GM19372 (cell line): ENCODE data around the gene AADACL4.
"Not testable (repeated sequence)": the region's sequence is repeated elsewhere in the genome, so short reads cannot be mapped to it uniquely, and the experiment has no call there.

Experiments
- ATAC-seq: cut with Tn5 transposase; IDR thresholded peaks from one replicate; pipeline ENCODE4 v1.9.1; 2021; ENCODE audit warnings: mild to moderate bottlenecking, low read depth, moderate library complexity; ENCODE audit not compliant: unreplicated experiment

The AADACL4 gene

DNA sequence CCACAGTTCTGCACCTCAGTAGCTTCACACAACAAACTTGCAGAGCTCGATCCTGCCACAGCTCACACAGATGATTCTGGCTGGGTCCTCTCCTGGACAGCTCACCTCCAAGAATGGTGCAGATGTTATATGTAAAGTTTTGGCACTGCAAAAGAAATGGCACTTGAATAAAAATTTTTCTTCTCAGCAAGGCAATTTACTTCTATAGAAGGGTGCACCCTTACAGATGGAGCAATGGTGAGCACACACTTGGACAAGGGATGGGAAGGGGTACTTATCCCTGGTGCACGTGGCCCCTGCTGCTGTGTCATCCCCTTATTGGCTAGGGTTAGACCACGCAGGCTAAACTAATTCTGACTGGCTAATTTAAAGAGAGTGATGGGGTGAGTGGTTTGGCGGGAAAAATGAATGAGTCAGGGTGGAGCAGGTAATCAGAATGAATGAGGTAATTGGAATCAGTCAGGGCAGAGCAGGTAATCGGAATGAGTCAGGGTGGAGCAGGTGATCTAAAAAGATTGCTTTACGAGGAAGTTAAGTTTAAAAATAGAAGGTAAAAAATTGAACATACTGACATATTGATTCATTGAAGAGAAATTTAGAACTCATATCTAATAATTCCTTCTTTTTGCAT lies 60.1 kb downstream of the AADACL4 start:
- ATAC-seq = no peak

DNA sequence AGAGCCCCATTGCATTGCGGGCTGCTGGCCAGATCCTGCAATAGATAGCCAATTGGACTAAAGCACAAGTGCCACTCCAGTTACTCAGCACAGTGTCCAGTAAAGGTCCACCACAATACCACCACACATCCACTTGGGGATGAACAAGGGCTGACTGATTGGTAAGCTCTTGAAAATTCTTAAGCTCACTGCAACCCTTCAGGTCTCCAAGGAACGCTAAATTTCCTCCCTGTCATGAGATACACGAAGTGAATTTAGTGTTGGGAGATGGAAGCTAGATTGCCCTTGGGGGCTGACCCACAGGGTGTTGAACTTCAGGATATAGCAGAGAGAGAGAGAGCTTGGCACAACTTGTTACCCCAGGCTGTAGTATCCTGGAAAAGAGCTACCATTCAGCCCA lies 62.2 kb downstream of the AADACL4 start:
- ATAC-seq = no peak

DNA sequence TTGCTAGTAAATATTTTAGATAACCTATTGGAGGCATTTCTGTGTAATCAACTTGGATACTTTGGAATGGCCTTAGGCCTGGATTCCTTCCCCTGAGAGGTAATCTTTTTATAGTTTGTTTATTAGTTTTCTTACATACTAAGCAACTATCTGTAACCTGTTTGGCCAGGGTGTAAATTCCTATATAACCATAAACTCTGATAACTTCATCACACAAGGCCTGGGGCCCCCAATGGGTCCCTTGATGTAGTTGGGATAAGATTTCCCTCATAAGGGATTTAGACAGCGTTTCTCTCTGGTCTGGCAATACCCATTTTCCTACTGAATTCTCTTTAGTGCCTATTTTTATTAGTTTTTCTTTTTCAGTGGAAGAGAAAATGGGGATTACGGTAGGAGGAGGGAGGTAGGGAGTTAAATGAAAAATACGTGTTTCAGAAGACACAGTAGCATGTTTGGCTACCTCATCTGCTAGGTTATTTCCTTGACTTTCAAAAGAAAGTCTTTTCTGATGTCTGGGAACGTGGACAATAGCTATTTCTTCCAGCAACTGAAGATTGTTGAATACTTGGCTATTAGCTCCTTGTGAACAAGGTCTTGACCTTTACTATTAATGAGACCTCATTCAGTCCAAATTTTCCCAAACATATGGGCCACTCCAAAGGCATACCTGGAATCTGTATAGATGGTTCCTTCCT lies 64.7 kb downstream of the AADACL4 start:
- ATAC-seq = no peak

- ATAC-seq = no peak
Measured at GRCh38 chr1:12709091-12709491, 65.2 kb downstream of the AADACL4 start.

GRCh38 chr1:12709696-12710095 lies 65.8 kb downstream of the AADACL4 start:
- no peak for ATAC-seq

- no peak for ATAC-seq
Measured at GRCh38 chr1:12711536-12711935, 67.7 kb downstream of the AADACL4 start.

DNA sequence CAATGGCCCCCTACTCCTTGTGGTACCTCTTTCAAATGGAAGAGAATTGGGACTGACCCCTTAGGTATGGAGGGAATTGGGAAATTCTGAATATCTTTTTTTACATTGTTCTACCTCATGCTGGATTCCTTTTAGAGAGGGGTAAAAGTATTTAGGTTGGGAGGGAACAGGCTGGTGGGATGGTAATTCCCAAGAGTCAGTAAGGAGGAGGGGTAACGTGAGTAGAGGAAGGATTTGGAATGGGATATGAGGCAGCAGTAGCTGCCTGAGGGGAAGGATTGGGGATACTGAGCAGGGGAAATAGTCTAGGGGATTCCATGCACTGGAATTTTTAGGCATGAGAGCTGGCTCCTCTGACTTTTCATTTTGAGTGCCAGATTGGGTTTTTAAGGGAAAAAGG lies 68.2 kb downstream of the AADACL4 start:
- no peak for ATAC-seq

GRCh38 chr1:12712929-12713328 lies 69.0 kb downstream of the AADACL4 start:
- ATAC-seq = no peak

- ATAC-seq = not testable (repeated sequence)
Measured at GRCh38 chr1:12713651-12714050, 69.8 kb downstream of the AADACL4 start.

GRCh38 chr1:12714710-12715475 lies 71.0 kb downstream of the AADACL4 start:
- no peak for ATAC-seq

DNA sequence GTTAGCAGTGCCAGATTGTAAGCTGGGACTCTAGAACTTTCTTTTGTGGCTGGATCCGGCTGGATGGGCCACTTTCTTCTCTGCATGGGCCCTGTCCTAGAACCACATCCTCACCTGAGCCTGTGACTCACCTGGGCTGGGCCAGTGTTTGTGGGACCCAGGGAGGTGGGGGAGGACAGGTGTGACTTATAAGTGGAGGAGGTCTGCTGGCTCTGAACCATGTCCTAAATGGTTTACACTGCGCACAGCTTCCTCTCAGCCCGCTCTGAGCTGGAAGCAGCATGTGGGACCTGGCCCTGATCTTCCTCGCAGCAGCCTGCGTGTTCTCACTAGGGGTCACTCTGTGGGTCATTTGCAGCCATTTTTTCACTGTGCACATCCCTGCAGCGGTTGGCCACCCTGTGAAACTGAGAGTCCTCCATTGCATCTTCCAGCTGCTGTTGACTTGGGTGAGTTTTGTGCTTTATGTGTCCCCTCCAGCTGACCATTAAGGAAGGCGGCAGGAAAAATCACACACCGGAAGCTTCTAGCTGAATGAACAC lies 72.1 kb downstream of the AADACL4 start, which contains the start of gene AADACL3:
AADACL3 (plus strand) TSS at position 215 of the 542 bp plus-strand sequence; CDS start at position 282, 67 bp downstream.
- no peak for ATAC-seq
